ENCODE measurements around the gene SMIM13. TPM values are rescaled to one million over a fixed set of nuclear protein-coding genes. Genes with fewer than 3 reads are reported as not detected.

The SMIM13 gene
- polyA plus RNA-seq, 2 of the 4 experiments (the other 2 are of a cell fraction) = 12.7 to 12.8 TPM

- TF ChIP-seq USF2 (IDR thresholded peaks at IDR 0.05) = no peak
- TF ChIP-seq E2F6 (IDR thresholded peaks at IDR 0.05; ENCODE audit: borderline replicate concordance, low read depth) = no peak
- no peak for TF ChIP-seq ZSCAN20 (CRISPR knock-in tag; IDR thresholded peaks at IDR 0.05)
Observed at GRCh38 chr6:11126876-11127275, 33.2 kb downstream of the SMIM13 start (continued).

GRCh38 chr6:11128608-11129007, 35.0 kb downstream of the SMIM13 start:
- H3K4me2 ChIP-seq = no peak overlapping the region
- CTCF ChIA-PET = interaction anchor here (1.4 to 2.9 kb wide), 2 partner anchors 15 to 35 kb away, joined by 6 to 12 read pairs; partner anchors contain the start of gene SMIM13
- FAIRE-seq (no peak), ATAC-seq (peak in 1 of 2 experiments; percentile 35; a peak in 2 of 6 replicates), DNase-seq (ENCODE audit: low read depth in 1 of 2, low spot score in 1 of 2) (no peak)
- TF ChIP-seq MAZ (IDR thresholded peaks at IDR 0.05; ENCODE audit: borderline replicate concordance, low read depth, low read length) (no peak), GATA3 (IDR thresholded peaks at IDR 0.05; ENCODE audit: borderline replicate concordance) (no peak), KDM1A (IDR thresholded peaks at IDR 0.05; ENCODE audit: low read depth) (no peak), KDM5A (IDR thresholded peaks at IDR 0.05) (no peak), HMGXB4 (CRISPR knock-in tag; IDR thresholded peaks at IDR 0.05; ENCODE audit: borderline replicate concordance) (no peak), EHMT2 (IDR thresholded peaks at IDR 0.05; ENCODE audit: low read depth) (no peak), HOXA7 (CRISPR knock-in tag; IDR thresholded peaks at IDR 0.05) (no peak)
- POLR2A ChIA-PET = no interaction called here
- H3K27ac ChIP-seq = no peak overlapping the region
- peaks cover 23% of the 10 kb centered on the region; the same call in 2 of the 3 replicates for H3K4me1 ChIP-seq
- 86% methylated on average over 2 of the region's 2 CpGs for WGBS (ENCODE audit: missing lambda C conversion rate)
- H3K9me3 ChIP-seq = no peaks in the 10 kb centered on the region
- H3K4me3 ChIP-seq = no peak overlapping the region

GRCh38 chr6:11129908-11130565, 36.4 kb downstream of the SMIM13 start:
- ChIA-PET CTCF (interaction anchor here (0.6 to 2.9 kb wide), 2 partner anchors 14 to 31 kb away, joined by 3 to 12 read pairs; no protein-coding TSS in a partner anchor), POLR2A (no interaction called here)
- WGBS (ENCODE audit: missing lambda C conversion rate) = 83% methylated on average over 1 of the region's 1 CpG
- TF ChIP-seq ELK1 (IDR thresholded peaks at IDR 0.05; ENCODE audit: low read depth, low read length) (no peak), BCL3 (IDR thresholded peaks at IDR 0.05) (no peak)
- no peak for ATAC-seq
- Histone ChIP-seq H3K4me3 (no peak overlapping the region), H3K9me3 (no peaks in the 10 kb centered on the region), H3K4me2 (no peak overlapping the region), H3K4me1 (peaks cover 17% of the 10 kb centered on the region; the same call in 2 of the 3 replicates), H3K27ac (no peak overlapping the region)
- DNase-seq (ENCODE audit: low read depth in 1 of 2, low spot score in 1 of 2) = no peak
- no peak for FAIRE-seq

- Histone ChIP-seq H3K4me1 (peaks cover 17% of the 10 kb centered on the region; the same call in 2 of the 3 replicates), H3K4me3 (no peak overlapping the region), H3K27ac (no peak overlapping the region), H3K4me2 (no peak overlapping the region), H3K9me3 (no peaks in the 10 kb centered on the region)
- DNase-seq (ENCODE audit: low read depth in 1 of 2, low spot score in 1 of 2) = no peak
- POLR2A ChIA-PET = no interaction called here
- no peak for ATAC-seq
- CTCF ChIA-PET = interaction anchor here (0.6 kb wide), 1 partner anchor 32 kb away, joined by 3 read pairs; no protein-coding TSS in a partner anchor
- FAIRE-seq = no peak
- TF ChIP-seq HOXA7 (CRISPR knock-in tag; IDR thresholded peaks at IDR 0.05) (no peak), RARB (CRISPR knock-in tag; IDR thresholded peaks at IDR 0.05) (no peak), PHF8 (IDR thresholded peaks at IDR 0.05; ENCODE audit: borderline replicate concordance, low read depth) (no peak), TP53 (CRISPR knock-in tag; IDR thresholded peaks at IDR 0.05) (no peak), RNF2 (IDR thresholded peaks at IDR 0.05; ENCODE audit: borderline replicate concordance, low read depth) (no peak), GATA3 (IDR thresholded peaks at IDR 0.05; ENCODE audit: borderline replicate concordance) (no peak), HES2 (IDR thresholded peaks at IDR 0.05) (no peak), HOXB5 (CRISPR knock-in tag; IDR thresholded peaks at IDR 0.05) (no peak), CHD4 (IDR thresholded peaks at IDR 0.05; ENCODE audit: borderline replicate concordance) (no peak), REST (IDR thresholded peaks at IDR 0.05) (no peak)
Observed at GRCh38 chr6:11130605-11131004, 37.0 kb downstream of the SMIM13 start.

All from A549 (cell line).